Neural progenitor cell (in vitro differentiated cells): ENCODE results near the gene SYT1. TPM values are rescaled to one million over a fixed set of nuclear protein-coding genes. Genes with fewer than 3 reads are reported as not detected.

Experiments used
- DNase-seq: peaks from one replicate; pipeline ENCODE4 v3.0.0-alpha.2; 2016; ENCODE audit warnings: low spot score
- H2AFZ ChIP-seq: fragments of 200-600 bp; sonication (generic); replicated peaks from 2 replicates; pipeline ENCODE4 v1.6.1; 2016; ENCODE audit warnings: antibody characterized with exemption
- H3F3A ChIP-seq: fragments of 200-600 bp; sonication (generic); 2 replicates; pipeline ENCODE4 v1.6.1; 2016; ENCODE audit warnings: antibody characterized with exemption, low read depth
- H3K27ac ChIP-seq: fragments of 200-600 bp; sonication (generic); 2 replicates; pipeline ENCODE4 v1.5.1; 2016; ENCODE audit warnings: mild to moderate bottlenecking
- H3K27me3 ChIP-seq: fragments of 200-600 bp; sonication (generic); 2 replicates; pipeline ENCODE4 v1.6.1; 2016; ENCODE audit warnings: mild to moderate bottlenecking, moderate library complexity
- H3K36me3 ChIP-seq: fragments of 200-600 bp; sonication (generic); 2 replicates; pipeline ENCODE4 v1.5.1; 2016
- H3K4me1 ChIP-seq: fragments of 200-600 bp; sonication (generic); 2 replicates; pipeline ENCODE4 v1.6.1; 2016; ENCODE audit warnings: mixed run types
- H3K4me2 ChIP-seq: fragments of 200-600 bp; sonication (generic); 2 replicates; pipeline ENCODE4 v1.6.1; 2016
- H3K4me3 ChIP-seq: fragments of 200-600 bp; sonication (generic); 2 replicates; pipeline ENCODE4 v1.5.1; 2016
- H3K79me2 ChIP-seq: fragments of 200-600 bp; sonication (generic); 2 replicates; pipeline ENCODE4 v1.6.1; 2016; ENCODE audit warnings: low read depth
- H3K9ac ChIP-seq: fragments of 200-600 bp; sonication (generic); 2 replicates; pipeline ENCODE4 v1.6.1; 2016
- H3K9me3 ChIP-seq: fragments of 200-600 bp; sonication (generic); 2 replicates; pipeline ENCODE4 v1.5.1; 2016; ENCODE audit warnings: low read depth
- H4K20me1 ChIP-seq: fragments of 200-600 bp; sonication (generic); 2 replicates; pipeline ENCODE4 v1.6.1; 2016; ENCODE audit warnings: low read depth
- H3K27ac Mint-ChIP-seq: 3 replicates; pipeline ENCODE4 v1.8.0; 2021; ENCODE audit warnings: mixed read lengths
- H3K27me3 Mint-ChIP-seq: 2 replicates; pipeline ENCODE4 v1.8.0; 2022; ENCODE audit warnings: low read depth, mild to moderate bottlenecking, inconsistent platforms, moderate library complexity, mixed read lengths; ENCODE audit not compliant: insufficient read depth
- H3K36me3 Mint-ChIP-seq: 3 replicates; pipeline ENCODE4 v1.8.0; 2021; ENCODE audit warnings: mixed read lengths
- H3K4me1 Mint-ChIP-seq: 3 replicates; pipeline ENCODE4 v1.8.0; 2021; ENCODE audit warnings: mixed read lengths
- H3K4me3 Mint-ChIP-seq: 3 replicates; pipeline ENCODE4 v1.8.0; 2021; ENCODE audit warnings: mild to moderate bottlenecking, moderate library complexity, mixed read lengths
- H3K9me3 Mint-ChIP-seq: 3 replicates; pipeline ENCODE4 v1.8.0; 2020; ENCODE audit warnings: mixed read lengths
- CTCF ChIP-seq: fragments of 200-600 bp; sonication (generic); IDR thresholded peaks from 2 replicates; pipeline ENCODE4 v1.5.1; 2017; ENCODE audit warnings: antibody characterized with exemption, mild to moderate bottlenecking
- EZH2 ChIP-seq: fragments of 200-600 bp; sonication (generic); IDR thresholded peaks from 2 replicates; pipeline ENCODE4 v1.6.1; 2017; ENCODE audit warnings: antibody characterized with exemption, mild to moderate bottlenecking, moderate library complexity
- EZH2phosphoT487 ChIP-seq: fragments of 200-600 bp; sonication (generic); IDR thresholded peaks from 2 replicates; pipeline ENCODE4 v1.6.1; 2017; ENCODE audit warnings: antibody characterized with exemption
- total RNA-seq: library from RNA; depleted of rRNA; stranded (reverse); fragments of >200 nt; gene quantifications from 2 replicates; pipeline ENCODE4 v1.2.3, GENCODE V29; 2015; ENCODE audit warnings: low replicate concordance

SYT1 gene
- total RNA-seq, 1 donor from 2014 or later = 36.9 TPM

- H3K36me3 ChIP-seq = no peaks in the 10 kb centered on the region
- no peak for DNase-seq
- TF ChIP-seq EZH2 (no peak), CTCF (no peak), EZH2phosphoT487 (no peak)
- H3K27me3 Mint-ChIP-seq = peaks cover 2% of the 10 kb centered on the region
- peaks cover 2% of the 10 kb centered on the region for H4K20me1 ChIP-seq
- H3K4me3 Mint-ChIP-seq = no peak overlapping the region
- H3K4me2 ChIP-seq = no peak overlapping the region
- no peak overlapping the region for H3K4me3 ChIP-seq
- no peaks in the 10 kb centered on the region for H3K27me3 ChIP-seq
- H3K9ac ChIP-seq = no peak overlapping the region
- no peak overlapping the region for H3K27ac Mint-ChIP-seq
- H3K36me3 Mint-ChIP-seq = no peaks in the 10 kb centered on the region
- no peak overlapping the region for H3K27ac ChIP-seq
- no peaks in the 10 kb centered on the region for H3K9me3 ChIP-seq
- no peaks in the 10 kb centered on the region for H3K9me3 Mint-ChIP-seq
- H3K4me1 Mint-ChIP-seq = peaks cover 6% of the 10 kb centered on the region
- peaks cover 8% of the 10 kb centered on the region for H3K79me2 ChIP-seq
- no peaks in the 10 kb centered on the region for H3K4me1 ChIP-seq
- no peaks in the 10 kb centered on the region for H3F3A ChIP-seq
- no peak overlapping the region for H2AFZ ChIP-seq
These were observed 218.6 kb downstream of the SYT1 start for GRCh38 chr12:79083181-79083580.

- no peak overlapping the region for H3K4me3 Mint-ChIP-seq
These were observed 220.6 kb downstream of the SYT1 start for GRCh38 chr12:79085106-79085682.

DNA sequence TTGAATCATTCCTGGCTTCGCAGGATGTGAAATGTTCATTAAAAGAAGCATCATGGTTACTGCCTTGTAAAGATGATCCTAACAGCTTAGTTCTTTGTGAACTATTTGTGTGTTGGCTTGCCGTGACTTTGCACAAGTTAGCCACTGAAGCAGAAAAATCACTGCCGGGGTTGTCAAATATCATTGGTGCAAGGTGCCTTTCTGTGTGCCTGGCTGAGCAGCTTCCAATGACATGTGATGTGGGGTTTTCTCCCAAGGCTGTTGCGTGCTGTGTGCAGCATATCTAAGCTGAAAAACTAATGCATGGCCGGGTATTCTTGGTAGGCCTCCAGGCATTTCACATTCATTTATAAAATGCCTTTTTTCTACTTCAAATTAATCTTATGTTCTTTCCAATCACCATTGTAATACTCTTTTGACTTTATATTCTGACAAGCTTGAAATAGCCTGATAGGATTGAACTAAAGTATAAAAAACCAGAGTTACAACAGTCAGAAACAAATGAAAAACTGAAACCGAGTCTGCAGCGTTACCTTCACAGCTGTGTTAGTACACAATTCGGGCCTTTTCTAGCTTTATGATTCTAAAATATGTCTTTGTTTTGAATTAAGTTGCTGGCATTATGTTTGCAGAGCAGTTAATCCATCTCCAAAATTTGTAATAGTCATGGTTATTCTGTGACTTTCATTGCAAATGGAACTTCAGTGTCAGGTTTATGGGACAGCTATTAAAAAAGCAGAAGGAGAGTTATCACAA lies 222.1 kb downstream of the SYT1 start:
- no peaks in the 10 kb centered on the region for H3K9me3 ChIP-seq
- H3K9ac ChIP-seq = no peak overlapping the region
- H2AFZ ChIP-seq = no peak overlapping the region
- no peaks in the 10 kb centered on the region for H3K36me3 ChIP-seq
- Mint-ChIP-seq H3K9me3 (no peaks in the 10 kb centered on the region), H3K4me1 (peaks cover 6% of the 10 kb centered on the region), H3K4me3 (no peak overlapping the region), H3K27ac (no peak overlapping the region), H3K36me3 (no peaks in the 10 kb centered on the region), H3K27me3 (peaks cover 2% of the 10 kb centered on the region)
- peaks cover 6% of the 10 kb centered on the region for H4K20me1 ChIP-seq
- H3K4me2 ChIP-seq = no peak overlapping the region
- H3K79me2 ChIP-seq = peaks cover 8% of the 10 kb centered on the region
- H3F3A ChIP-seq = no peaks in the 10 kb centered on the region
- no peaks in the 10 kb centered on the region for H3K27me3 ChIP-seq
- DNase-seq = no peak
- no peak overlapping the region for H3K4me3 ChIP-seq
- no peaks in the 10 kb centered on the region for H3K4me1 ChIP-seq
- no peak overlapping the region for H3K27ac ChIP-seq
- TF ChIP-seq CTCF = no peak
- no peak for TF ChIP-seq EZH2
- TF ChIP-seq EZH2phosphoT487 = no peak

More at GRCh38 chr12:79085106-79085682, 220.6 kb downstream of the SYT1 start:
- Histone ChIP-seq H2AFZ (no peak overlapping the region), H3K4me2 (no peak overlapping the region), H3K9ac (no peak overlapping the region), H3K27me3 (no peaks in the 10 kb centered on the region), H3K36me3 (no peaks in the 10 kb centered on the region), H3K4me3 (no peak overlapping the region), H3K4me1 (no peaks in the 10 kb centered on the region), H3F3A (no peaks in the 10 kb centered on the region), H3K27ac (no peak overlapping the region), H3K79me2 (peaks cover 8% of the 10 kb centered on the region), H4K20me1 (peaks cover 6% of the 10 kb centered on the region), H3K9me3 (no peaks in the 10 kb centered on the region)
- Mint-ChIP-seq H3K27ac (no peak overlapping the region), H3K36me3 (no peaks in the 10 kb centered on the region), H3K4me1 (peaks cover 6% of the 10 kb centered on the region), H3K9me3 (no peaks in the 10 kb centered on the region), H3K27me3 (peaks cover 2% of the 10 kb centered on the region)
- DNase-seq = no peak
- no peak for TF ChIP-seq CTCF
- TF ChIP-seq EZH2phosphoT487 = no peak
- TF ChIP-seq EZH2 = no peak
